GM18861 (cell line): Measurements from ENCODE around the gene TMCC3.
"Not testable (repeated sequence)": the region's sequence is repeated elsewhere in the genome, so short reads cannot be mapped to it uniquely, and the experiment has no call there.

ENCODE experiments used
- ATAC-seq: cut with Tn5 transposase; IDR thresholded peaks from one replicate; pipeline ENCODE4 v1.9.1; 2021; ENCODE audit not compliant: unreplicated experiment

TMCC3 gene

GRCh38 chr12:94650143-94651056, at the start of gene TMCC3:
Gene TMCC3, minus strand, starts transcription at chr12:94650557. Its CDS starts 127 bp downstream, at chr12:94650430.
- ATAC-seq, result no peak

GRCh38 chr12:94699801-94700200, 49.4 kb upstream of the TMCC3 start:
- ATAC-seq, result no peak

- no peak for ATAC-seq
Observed at GRCh38 chr12:94698578-94698977, 48.2 kb upstream of the TMCC3 start.

- no peak for ATAC-seq
Observed at GRCh38 chr12:94697631-94698030, 47.3 kb upstream of the TMCC3 start.

GRCh38 chr12:94694732-94695131, 44.4 kb upstream of the TMCC3 start:
- no peak for ATAC-seq

- not testable (repeated sequence) for ATAC-seq
Observed at GRCh38 chr12:94692826-94693225, 42.5 kb upstream of the TMCC3 start.

- no peak for ATAC-seq
Observed at GRCh38 chr12:94690198-94690771, 39.9 kb upstream of the TMCC3 start.

GRCh38 chr12:94689646-94690036, 39.3 kb upstream of the TMCC3 start:
- no peak for ATAC-seq

- no peak for ATAC-seq
Observed at GRCh38 chr12:94689002-94689645, 38.8 kb upstream of the TMCC3 start.

GRCh38 chr12:94687891-94688290, 37.5 kb upstream of the TMCC3 start:
- no peak for ATAC-seq

GRCh38 chr12:94686834-94687628, 36.7 kb upstream of the TMCC3 start:
- ATAC-seq, result no peak

- ATAC-seq, result no peak
Observed at GRCh38 chr12:94684416-94685142, 34.2 kb upstream of the TMCC3 start.

- no peak for ATAC-seq
Observed at GRCh38 chr12:94679554-94680195, 29.3 kb upstream of the TMCC3 start.

GRCh38 chr12:94678849-94679248, 28.5 kb upstream of the TMCC3 start:
- no peak for ATAC-seq

GRCh38 chr12:94678379-94678778, 28.0 kb upstream of the TMCC3 start:
- ATAC-seq, result no peak

GRCh38 chr12:94677778-94678177, 27.4 kb upstream of the TMCC3 start:
- no peak for ATAC-seq

GRCh38 chr12:94676922-94677321, 26.6 kb upstream of the TMCC3 start:
- no peak for ATAC-seq

GRCh38 chr12:94676031-94676641, 25.8 kb upstream of the TMCC3 start:
- ATAC-seq, result peak; percentile 77

GRCh38 chr12:94674835-94675234, 24.5 kb upstream of the TMCC3 start:
- ATAC-seq, result no peak

GRCh38 chr12:94674051-94674451, 23.7 kb upstream of the TMCC3 start:
- no peak for ATAC-seq
